GM19043 (cell line): ENCODE data around the gene RNF44.
"Not testable (repeated sequence)": the region's sequence is repeated elsewhere in the genome, so short reads cannot be mapped to it uniquely, and the experiment has no call there.

Source experiments
- ATAC-seq: cut with Tn5 transposase; IDR thresholded peaks from one replicate; pipeline ENCODE4 v1.9.1; 2021; ENCODE audit warnings: low read depth; ENCODE audit not compliant: unreplicated experiment

RNF44 gene

DNA sequence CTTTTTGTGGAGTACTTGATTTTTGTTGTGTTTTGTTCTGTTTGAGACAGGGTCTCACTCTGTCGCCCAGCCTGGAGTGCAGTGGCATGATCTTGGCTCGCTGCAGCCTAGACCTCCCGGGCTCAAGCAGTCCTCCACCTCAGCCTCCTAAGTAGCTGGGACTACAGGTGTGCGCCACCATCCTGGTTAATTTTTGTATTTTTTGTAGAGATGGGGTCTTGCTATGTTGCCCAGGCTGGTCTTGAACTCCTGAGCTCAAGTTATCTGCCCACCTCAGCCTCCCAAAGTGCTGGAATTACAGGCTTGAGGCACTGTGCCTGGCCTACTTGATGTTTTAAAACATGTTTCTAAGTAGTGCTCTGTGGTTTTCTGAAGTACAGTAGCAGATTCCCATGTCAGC lies 50.0 kb downstream of the RNF44 start:
- ATAC-seq, result not testable (repeated sequence)

DNA sequence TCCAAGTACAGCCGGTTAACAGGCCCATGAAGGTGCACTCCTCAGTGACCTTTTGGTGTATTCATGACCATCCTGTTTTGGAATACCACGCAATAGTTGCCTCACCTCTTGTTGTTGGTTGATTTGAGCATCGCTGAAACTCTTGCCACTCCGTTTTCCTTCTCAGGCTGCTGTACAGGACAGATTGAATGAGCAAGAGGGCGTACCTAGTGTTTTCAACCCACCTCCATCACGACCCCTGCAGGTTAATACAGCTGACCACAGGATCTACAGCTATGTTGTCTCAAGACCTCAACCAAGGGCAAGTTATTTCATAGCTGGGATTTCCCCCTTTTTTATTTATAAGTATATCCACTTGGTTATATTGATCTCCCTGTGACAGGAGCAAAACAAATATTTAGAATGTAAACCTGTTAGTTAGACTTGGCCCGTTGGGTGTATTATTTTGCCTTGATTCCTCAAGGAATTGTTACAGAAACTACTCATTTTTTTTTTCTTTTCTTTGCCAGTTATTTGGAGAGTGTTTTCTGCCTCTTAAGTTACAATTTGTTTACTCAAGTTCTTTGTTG lies 50.9 kb downstream of the RNF44 start:
- no peak for ATAC-seq

GRCh38 chr5:176485176-176485575 lies 52.0 kb downstream of the RNF44 start:
- no peak for ATAC-seq

DNA sequence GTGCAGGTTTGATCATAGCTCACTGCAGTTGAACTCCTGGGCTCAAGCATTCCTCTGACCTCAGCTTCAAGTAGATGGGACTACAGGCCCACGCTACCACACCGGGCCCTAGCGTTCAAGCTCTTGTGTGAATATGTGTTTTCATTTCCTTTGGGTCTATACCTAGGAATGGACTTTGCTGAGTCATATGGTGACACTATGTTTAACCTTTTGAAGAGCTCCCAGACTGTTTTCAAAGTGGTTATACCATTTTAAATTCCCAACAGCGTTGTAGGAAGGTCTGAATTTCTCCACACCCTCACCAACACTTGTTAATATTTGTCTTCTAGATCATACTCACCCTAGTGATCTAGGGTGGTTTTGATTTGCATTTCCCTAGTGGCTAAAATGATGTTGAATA lies 55.5 kb downstream of the RNF44 start:
- ATAC-seq, result peak; percentile 72
